IPS DF 6.9 (cell line): Measurements from ENCODE around the gene CCNL1.
A peak's percentile ranks its signal among the peaks of the same experiment; 100 is the strongest.
"Not testable (repeated sequence)": the region's sequence is repeated elsewhere in the genome, so short reads cannot be mapped to it uniquely, and the experiment has no call there.

Source experiments
- DNase-seq: peaks from one replicate; pipeline ENCODE4 v3.0.0-alpha.2; 2013; ENCODE audit warnings: low read depth, low spot score
- H3K27ac ChIP-seq: one replicate; pipeline ENCODE4 v1.5.1; 2013; ENCODE audit warnings: low read length, control low read depth
- H3K27me3 ChIP-seq: 2 replicates; pipeline ENCODE4 v1.6.1; 2013; ENCODE audit warnings: mild to moderate bottlenecking, low read length; ENCODE audit not compliant: control insufficient read depth, insufficient read depth
- H3K36me3 ChIP-seq: 2 replicates; pipeline ENCODE4 v1.6.1; 2013; ENCODE audit warnings: low read length; ENCODE audit not compliant: control insufficient read depth, insufficient read depth
- H3K4me1 ChIP-seq: 2 replicates; pipeline ENCODE4 v1.6.1; 2013; ENCODE audit warnings: low read length; ENCODE audit not compliant: control insufficient read depth, insufficient read depth
- H3K4me3 ChIP-seq: 2 replicates; pipeline ENCODE4 v1.5.1; 2013; ENCODE audit warnings: mild to moderate bottlenecking, low read length
- H3K9me3 ChIP-seq: 2 replicates; pipeline ENCODE4 v1.6.1; 2013; ENCODE audit warnings: low read length, inconsistent platforms; ENCODE audit not compliant: control insufficient read depth, insufficient read depth
- WGBS: extraction: QIAGEN DNeasy Blood & Tissue Kit; methylation state at CpG from one replicate; pipeline ENCODE4 v1.1.7; 2013; ENCODE audit warnings: mixed read lengths, missing lambda C conversion rate; ENCODE audit not compliant: insufficient read length, insufficient coverage; 5-methylcytosine and 5-hydroxymethylcytosine counted together

Gene CCNL1

DNA sequence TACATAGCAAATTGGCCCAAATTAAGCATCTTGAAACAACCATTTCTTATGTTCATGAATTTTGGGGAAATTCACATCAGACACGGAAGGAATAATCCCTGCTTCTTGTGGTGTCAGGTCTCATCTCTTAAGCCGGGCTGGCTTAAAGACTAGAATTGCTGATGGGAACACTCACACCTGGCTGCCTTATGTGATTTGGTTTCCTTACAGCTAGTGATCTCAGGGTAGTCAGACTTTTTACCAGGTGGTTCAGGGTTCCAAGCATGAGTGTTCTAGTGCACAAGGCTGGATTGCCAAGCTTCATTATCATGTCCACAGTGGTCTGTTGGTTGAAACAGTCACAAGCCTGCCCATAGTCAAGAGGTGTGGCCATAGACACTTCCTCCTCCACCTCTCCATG lies 20.3 kb upstream of the CCNL1 start:
- no peak overlapping the region for H3K4me3 ChIP-seq
- H3K27me3 ChIP-seq: no peaks in the 10 kb centered on the region
- H3K36me3 ChIP-seq: no peaks in the 10 kb centered on the region
- no CpG with 5 or more reads among the region's 2 CpGs for WGBS
- no peaks in the 10 kb centered on the region for H3K4me1 ChIP-seq
- H3K9me3 ChIP-seq: peaks cover 3% of the 10 kb centered on the region
- no peak for DNase-seq
- no peak overlapping the region for H3K27ac ChIP-seq

DNA sequence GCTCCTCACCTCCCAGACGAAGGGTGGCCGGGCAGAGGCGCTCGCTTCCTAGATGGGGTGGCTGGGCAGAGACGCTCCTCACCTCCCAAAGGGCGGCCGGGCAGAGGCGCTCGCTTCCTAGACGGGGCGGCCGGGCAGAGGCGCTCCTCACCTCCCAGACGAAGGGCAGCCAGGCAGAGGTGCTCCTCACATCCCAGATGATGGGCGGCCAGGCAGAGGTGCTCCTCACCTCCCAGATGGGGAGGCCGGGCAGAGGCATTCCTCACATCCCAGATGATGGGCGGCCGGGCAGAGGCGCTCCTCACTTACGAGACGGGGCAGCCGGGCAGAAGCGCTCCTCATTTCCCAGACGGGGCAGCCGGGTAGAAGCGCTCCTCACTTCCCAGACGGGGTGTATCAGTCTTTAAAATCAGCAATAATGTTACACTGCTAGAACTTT lies 19.4 kb upstream of the CCNL1 start:
- peaks cover 3% of the 10 kb centered on the region for H3K9me3 ChIP-seq
- no peak overlapping the region for H3K4me3 ChIP-seq
- no peaks in the 10 kb centered on the region for H3K27me3 ChIP-seq
- no peak overlapping the region for H3K27ac ChIP-seq
- DNase-seq: no peak
- no CpG with 5 or more reads among the region's 27 CpGs for WGBS
- H3K4me1 ChIP-seq: no peaks in the 10 kb centered on the region
- H3K36me3 ChIP-seq: no peaks in the 10 kb centered on the region

DNA sequence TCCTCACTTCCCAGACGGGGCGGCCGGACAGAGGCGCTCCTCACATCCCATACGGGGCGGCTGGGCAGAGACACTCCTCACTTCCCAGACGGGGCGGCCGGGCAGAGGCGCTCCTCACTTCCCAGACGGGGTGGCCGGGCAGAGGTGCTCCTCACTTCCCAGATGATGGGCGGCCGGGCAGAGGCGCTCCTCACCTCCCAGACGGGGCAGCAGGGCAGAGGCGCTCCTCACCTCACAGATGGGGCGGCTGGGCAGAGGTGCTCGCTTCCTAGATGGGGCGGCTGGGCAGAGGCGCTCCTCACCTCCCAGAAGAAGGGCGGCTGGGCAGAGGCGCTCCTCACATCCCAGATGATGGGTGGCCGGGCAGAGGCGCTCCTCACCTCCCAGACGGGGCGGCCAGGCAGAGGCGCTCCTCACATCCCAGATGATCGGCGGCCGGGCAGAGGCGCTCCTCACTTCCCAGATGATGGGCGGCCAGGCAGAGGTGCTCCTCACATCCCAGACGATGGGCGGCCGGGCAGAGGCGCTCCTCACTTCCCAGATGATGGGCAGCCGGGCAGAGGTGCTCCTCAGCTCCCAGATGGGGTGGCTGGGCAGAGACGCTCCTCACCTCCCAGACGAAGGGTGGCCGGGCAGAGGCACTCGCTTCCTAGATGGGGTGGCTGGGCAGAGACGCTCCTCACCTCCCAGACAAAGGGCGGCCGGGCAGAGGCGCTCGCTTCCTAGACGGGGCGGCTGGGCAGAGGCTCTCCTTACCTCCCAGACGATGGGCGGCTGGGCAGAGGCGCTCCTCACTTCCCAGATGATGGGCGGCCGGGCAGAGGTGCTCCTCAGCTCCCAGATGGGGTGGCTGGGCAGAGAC lies 18.8 kb upstream of the CCNL1 start:
- DNase-seq, H3K4me3 ChIP-seq, H3K4me1 ChIP-seq, H3K27ac ChIP-seq, H3K27me3 ChIP-seq, H3K36me3 ChIP-seq, H3K9me3 ChIP-seq: not testable (repeated sequence)
- WGBS: no CpG with 5 or more reads among the region's 54 CpGs

DNA sequence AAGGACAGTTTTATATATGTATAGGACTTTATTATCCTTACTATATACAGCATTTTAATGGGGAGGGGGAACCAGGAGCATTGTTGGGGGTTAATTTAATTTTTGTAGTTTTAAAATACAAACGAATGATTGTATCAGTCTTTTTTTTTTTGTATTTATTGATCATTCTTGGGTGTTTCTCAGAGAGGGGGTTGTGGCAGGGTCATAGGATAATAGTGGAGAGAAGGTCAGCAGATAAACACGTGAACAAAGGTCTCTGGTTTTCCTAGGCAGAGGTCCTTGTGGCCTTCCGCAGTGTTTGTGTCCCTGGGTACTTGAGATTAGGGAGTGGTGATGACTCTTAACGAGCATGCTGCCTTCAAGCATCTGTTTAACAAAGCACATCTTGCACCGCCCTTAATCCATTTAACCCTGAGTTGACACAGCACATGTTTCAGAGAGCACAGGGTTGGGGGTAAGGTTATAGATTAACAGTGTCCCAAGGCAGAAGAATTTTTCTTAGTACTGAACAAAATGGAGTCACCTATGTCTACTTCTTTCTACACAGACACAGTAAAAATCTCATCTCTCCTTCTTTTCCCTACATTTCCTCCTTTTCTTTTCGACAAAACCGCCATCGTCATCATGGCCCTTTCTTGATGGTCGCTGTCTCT lies 18.0 kb upstream of the CCNL1 start:
- 100% methylated on average over 1 of the region's 9 CpGs for WGBS
- DNase-seq, H3K27ac ChIP-seq, H3K4me1 ChIP-seq, H3K36me3 ChIP-seq, H3K27me3 ChIP-seq, H3K4me3 ChIP-seq, H3K9me3 ChIP-seq: not testable (repeated sequence)

DNA sequence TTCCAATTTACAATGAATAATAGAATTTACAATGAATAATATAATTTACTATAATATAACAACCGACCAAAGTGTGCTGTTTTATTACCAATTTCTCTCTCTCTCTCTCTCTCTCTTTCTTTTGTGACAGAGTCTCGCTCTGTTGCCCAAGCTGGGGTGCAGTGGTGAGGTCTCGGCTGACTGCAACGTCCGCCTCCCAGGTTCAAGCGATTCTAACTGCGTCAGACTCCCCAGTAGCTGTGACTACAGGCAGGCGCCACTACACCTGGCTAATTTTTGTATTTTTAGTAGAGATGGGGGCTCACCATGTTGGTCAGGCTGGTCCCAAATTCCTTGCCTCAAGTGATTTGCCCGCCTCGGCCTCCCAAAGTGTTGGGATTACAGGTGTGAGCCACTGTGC lies 17.0 kb upstream of the CCNL1 start:
- H3K4me3 ChIP-seq: no peak overlapping the region
- no peaks in the 10 kb centered on the region for H3K4me1 ChIP-seq
- no peak for DNase-seq
- H3K36me3 ChIP-seq: no peaks in the 10 kb centered on the region
- no peaks in the 10 kb centered on the region for H3K27me3 ChIP-seq
- no CpG with 5 or more reads among the region's 10 CpGs for WGBS
- no peak overlapping the region for H3K27ac ChIP-seq
- peaks cover 1% of the 10 kb centered on the region; the same call in 1 of the 2 replicates for H3K9me3 ChIP-seq

DNA sequence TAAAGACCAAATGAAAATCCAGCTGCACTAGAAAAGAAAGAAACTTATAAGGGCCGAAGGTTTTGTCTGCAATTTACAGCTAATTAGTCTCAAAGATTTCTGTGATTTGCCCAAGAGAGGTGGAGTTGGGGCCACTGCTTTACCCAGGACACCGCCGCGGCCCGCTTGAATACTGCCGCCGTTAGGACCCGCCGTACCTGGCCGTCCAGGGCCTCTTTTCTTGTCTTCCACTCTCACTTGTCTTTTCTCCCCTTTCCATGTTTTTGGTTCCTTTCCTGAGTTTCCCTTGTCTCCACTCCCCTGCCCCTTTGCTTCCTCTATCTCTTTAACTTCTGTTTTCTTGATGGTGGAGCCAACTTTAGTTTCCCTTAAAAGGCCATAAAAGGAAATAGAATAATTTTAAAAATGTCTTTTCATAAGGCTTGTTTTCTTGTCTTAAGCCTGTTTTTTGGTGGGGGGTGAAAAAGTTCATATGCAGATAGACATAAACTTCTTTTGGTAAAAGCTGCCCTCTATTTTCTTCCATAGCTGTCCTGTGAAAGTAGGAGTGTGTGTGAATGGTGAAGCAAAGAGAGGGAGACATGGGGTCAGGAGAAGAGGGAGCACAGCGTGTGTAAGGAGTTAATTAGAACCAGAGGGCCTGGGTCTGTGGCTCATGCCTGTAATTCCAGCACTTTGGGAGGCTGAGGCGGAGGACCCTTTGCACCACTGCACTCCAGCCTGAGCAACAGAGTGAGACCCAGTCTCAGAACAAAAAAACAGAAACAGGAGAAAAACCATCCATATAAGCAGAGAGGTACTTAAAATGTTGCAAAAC lies 16.0 kb upstream of the CCNL1 start:
- Histone ChIP-seq H3K4me1 (no peaks in the 10 kb centered on the region), H3K4me3 (peak overlapping the region; percentile 58; the same call in 1 of the 2 replicates), H3K9me3 (no peaks in the 10 kb centered on the region; the same call in 1 of the 2 replicates), H3K27me3 (no peaks in the 10 kb centered on the region), H3K36me3 (no peaks in the 10 kb centered on the region), H3K27ac (no peak overlapping the region)
- DNase-seq: no peak
- WGBS: no CpG with 5 or more reads among the region's 12 CpGs

DNA sequence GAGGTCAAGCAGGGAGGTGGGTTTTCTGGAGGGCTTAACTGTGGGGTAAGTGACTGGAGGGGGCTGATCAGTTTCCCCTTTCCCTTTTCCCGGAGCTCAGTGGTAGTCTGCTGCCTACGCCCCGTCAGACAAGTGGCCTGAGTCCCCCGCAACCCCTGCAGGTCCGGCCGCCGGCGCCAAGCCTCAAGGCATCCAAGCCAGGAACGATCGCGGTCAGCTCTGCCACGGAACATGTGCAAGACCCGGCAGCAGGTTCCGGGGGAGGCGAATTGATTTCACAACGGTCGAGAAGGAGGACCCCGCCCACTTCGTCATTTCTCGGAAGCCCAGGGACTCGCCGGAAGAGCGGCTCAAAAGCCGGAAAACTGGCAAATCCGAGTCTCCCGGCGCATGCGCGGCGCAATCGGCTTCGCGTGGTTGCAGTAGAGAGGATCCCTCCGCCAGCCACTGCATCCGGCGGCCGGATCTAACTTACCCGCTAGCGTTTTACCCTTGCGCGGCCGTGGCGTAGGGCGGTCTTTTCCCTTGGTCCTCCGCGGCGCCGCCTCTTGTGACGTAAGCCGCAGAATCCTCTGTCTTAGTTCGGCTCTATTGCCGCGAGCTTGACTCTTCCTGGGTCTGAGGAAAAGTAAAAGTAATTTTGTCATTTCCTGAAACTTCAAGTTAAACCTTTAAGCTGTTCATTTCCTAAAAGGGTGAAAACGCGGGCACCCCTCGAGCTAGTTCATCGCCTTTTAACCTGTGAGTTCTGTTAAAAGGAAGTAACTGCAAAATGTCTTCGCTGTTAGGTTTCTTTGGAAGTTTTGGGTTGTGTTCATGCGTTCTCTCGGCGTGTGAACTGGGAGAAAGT lies 14.9 kb upstream of the CCNL1 start:
- Histone ChIP-seq H3K4me3 (peak overlapping the region; percentile 58; the same call in 1 of the 2 replicates), H3K27ac (no peak overlapping the region), H3K9me3 (no peaks in the 10 kb centered on the region; the same call in 1 of the 2 replicates), H3K27me3 (no peaks in the 10 kb centered on the region), H3K36me3 (no peaks in the 10 kb centered on the region), H3K4me1 (no peaks in the 10 kb centered on the region)
- peak; percentile 93 for DNase-seq
- no CpG with 5 or more reads among the region's 61 CpGs for WGBS

DNA sequence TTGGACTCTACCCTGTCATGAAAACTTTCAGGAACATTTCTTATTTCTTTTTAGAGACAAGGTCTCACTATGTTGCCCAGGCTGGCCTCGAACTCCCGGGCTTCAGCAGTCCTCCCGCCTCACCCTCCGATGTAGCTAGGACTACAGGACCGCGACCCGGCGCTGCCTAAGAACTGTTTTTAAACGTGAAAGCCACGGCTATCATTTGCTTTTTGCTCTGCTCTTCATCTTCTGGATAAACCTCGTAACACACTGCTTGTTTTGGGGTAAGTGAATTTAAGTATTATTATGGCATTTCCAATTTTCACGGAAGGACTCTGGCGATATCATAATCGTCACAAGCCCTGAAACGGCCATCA lies 14.3 kb upstream of the CCNL1 start:
- Histone ChIP-seq H3K27ac (no peak overlapping the region), H3K9me3 (no peaks in the 10 kb centered on the region), H3K27me3 (no peaks in the 10 kb centered on the region), H3K4me3 (peak overlapping the region; percentile 41; the same call in 1 of the 2 replicates), H3K36me3 (no peaks in the 10 kb centered on the region), H3K4me1 (no peaks in the 10 kb centered on the region)
- no peak for DNase-seq
- no CpG with 5 or more reads among the region's 15 CpGs for WGBS

DNA sequence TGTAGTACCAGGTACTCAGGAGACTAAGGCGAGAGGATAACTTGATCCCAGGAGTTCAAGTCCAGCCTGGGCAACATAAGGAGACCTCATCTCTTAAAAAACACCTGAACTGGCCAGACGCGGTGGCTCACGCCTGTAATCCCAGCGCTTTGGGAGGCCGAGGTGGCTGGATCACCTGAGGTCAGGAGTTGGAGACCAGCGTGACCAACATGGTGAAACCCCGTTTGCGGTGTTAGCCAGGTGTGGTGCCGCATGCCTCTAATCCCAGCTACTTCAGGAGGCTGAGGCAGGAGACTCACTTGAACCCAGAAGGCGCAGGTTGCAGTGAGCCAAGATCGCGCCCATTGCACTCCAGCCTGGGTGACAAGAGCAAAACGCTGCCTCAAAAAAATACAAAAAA lies 13.4 kb upstream of the CCNL1 start:
- not testable (repeated sequence) for H3K9me3 ChIP-seq, H3K27ac ChIP-seq, H3K36me3 ChIP-seq, H3K27me3 ChIP-seq, H3K4me3 ChIP-seq, DNase-seq, H3K4me1 ChIP-seq
- WGBS: no CpG with 5 or more reads among the region's 14 CpGs

DNA sequence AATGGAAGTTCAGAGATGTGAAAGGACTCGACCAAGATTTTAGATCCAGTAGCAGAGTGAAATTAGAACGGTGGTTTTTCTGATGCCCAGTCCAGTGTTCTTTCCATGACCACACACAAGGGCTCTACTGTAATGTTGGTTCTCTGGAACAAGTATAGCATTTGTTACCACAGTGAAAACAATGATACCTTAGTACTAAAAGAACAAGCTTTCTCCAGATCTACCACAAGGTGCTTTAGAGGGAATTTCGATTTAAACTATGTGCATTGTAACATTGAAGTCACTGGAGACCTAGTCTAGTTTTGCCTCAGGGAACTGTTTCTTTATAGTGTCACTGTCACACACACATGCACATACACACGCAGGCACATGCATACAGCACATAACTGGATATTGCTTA lies 12.8 kb upstream of the CCNL1 start:
- Histone ChIP-seq H3K4me1 (no peaks in the 10 kb centered on the region), H3K27me3 (no peaks in the 10 kb centered on the region), H3K4me3 (no peak overlapping the region), H3K36me3 (no peaks in the 10 kb centered on the region), H3K9me3 (no peaks in the 10 kb centered on the region), H3K27ac (no peak overlapping the region)
- no peak for DNase-seq
- WGBS: no CpG with 5 or more reads among the region's 4 CpGs
